ENCODE data around the gene TEX51.

Gene TEX51

DNA sequence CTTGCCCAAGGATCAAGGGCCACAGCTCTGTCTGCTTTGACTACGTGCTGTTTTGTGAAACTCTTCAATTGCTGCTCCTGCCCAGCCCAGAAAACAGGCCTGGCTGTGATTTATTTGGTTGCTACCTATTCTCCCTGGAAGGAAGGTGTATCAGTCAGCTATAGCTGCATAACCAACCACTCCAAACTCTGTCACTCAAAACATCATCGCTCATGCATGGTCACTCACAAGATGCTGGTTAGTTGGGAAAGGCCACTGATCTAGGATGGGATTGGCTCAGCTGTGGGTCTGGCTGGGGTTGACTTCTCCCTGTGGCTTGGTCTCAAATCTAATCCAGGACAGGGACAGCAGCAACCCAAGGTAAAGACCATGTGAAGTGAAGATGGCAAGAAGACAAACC lies 14.6 kb downstream of the TEX51 start:
- no peak for DNase-seq

DNA sequence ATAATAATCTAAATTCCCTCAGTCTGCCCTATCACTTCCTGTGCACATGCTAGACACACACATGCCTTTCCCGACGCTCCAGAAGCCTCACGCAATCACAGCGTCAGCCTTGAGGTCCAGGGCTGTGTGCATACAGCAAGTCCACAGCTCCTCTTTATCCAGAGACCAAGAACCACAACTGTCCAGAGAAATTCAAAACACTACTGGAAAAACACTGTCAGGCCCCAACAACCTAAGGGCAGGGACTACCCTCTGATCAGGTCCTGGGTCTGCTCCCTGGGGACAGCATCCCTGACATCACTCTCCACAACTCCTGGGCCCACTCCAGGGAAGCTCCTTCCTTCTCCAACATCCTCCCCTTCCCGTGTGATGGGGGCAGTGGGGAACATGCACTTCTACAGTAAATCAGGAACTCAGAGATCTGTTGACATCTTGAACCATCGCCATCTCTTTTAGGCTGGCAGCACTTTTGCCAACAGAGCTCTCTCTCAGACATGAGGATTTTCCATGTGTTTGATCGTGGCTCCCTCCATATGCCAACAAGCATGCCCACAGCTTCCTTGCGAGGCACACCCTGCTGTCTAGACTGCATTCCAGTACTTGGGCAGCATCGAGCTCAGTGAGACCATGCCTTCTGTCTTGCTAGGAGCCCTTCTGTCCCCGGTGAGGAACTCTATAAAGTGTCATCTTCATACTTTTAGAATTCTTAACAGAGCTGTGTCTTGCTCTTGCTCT lies 15.4 kb downstream of the TEX51 start:
- DNase-seq = peak in 1 of 58 donors; percentile 6

DNA sequence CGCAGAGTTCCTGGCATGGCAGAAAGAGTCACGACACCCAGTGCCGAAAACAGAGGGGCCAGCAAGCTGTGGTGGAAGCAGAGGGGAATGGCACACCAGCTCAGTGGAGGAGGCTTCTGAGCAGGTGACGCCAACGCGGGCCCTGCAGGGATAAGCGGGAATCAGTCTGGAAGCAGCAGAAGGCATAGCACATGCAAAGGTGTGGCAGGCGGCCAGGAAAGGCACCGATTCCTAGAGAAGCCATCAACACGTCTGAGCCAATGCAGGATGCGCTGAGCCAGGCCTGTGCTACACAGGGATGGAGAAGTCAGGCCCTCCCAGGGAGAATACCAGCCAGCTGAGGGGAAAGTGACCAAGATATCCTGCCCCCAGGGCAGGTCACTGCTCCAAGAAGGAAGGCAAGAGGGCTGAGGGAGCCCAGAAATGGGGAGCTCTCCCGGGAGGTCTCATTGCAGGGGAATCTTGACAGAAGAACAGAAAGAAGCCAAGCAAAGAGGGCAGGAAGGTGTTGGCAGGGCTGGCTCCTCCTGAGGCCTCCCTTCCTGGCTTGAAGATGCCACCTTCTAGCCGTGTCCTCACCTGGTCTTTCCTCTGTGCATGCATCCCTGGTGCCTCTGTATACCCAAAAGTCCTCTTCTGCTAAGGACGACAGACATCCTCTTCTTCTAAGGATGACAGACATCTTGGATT lies 16.3 kb downstream of the TEX51 start:
- DNase-seq = peak in 11 of 58 donors; percentile 11 to 40 (median 26)

DNA sequence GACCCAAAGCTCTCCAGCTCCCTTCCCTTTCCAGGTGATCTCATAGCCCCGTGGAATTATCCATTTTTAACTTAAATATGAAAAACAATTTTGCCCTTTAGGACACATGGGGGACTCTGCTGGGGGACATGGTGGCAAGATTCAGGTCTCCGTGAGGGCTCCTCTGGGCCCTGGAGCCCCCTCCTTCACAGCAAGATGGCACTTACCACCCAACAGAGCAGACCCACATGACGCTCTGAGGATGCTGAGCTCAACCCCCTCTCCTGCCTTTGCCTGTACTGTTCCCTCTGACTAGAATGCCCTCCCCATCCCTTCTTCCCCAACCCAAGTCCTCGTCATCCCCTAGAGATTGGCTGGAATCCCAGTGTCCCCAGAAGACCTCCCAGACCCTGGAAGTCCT lies 17.2 kb downstream of the TEX51 start:
- DNase-seq = no peak

DNA sequence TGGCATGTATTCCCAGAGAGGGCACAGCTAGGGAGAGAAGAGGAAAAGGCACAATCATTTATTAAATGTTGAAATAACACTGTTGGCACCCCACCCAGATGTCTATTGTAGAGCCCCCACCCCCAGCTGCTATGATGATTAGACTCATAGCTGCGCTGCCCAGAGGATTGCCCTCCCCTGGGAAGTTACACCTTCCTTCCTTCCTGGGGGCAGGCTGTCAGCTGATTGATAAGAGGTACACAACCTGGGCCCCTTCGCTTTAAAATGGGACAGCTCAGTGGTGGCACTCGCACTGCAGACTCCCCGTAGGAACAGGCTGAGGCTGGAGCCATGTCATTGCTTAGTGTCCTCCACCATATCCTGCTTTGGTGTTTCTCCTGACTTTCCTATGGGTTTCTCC lies 18.1 kb downstream of the TEX51 start:
- no peak for DNase-seq

DNA sequence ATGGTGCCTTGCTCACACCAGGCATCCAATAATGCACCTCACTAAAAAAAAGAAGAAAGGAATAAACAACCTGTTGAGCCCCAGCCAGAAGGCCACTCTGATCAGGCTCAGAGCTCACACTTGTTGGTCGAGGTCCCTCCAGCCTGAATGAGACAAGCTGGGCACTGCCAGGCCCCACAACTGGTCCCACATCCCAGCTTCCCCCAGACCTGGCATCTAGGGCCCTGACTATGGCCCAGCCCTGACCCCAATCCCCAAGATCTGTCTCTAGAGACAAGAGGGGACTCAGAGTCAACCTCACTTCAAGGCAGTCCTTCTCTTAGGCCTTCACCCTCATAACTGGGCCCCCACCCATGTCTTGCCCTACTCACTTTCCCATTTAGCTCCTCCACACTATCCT lies 22.4 kb downstream of the TEX51 start:
- DNase-seq = no peak

DNA sequence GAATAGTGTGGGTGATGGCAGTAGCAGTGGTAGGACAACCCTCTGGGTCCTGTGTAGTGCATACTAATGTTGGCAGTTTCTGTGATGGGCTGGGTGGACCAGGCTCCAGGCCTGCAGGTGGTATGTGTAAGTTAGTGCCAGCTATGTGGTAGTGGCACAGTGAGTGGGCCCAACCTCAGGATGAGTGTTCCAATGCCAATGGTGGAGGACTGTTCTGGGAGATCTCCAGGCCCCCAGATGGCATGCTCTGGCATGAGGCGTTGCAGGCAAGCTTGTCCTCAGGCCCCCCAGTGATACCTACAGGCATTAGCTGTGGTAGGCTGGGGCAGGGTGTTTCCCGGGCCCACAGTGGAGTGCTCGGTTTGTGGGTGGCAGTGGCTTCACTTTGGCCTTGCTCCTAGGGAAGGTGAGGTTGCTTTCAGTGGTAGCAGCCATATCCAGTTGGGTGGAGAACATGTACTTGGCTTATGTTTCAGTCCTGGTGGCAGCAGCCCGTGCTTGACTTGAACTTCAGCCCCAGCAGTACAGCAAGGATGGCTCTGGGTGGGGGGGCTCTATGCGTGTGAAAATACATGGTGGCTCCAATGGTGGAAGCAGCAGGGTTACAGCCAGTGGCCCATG lies 32.4 kb downstream of the TEX51 start:
- DNase-seq = no peak

DNA sequence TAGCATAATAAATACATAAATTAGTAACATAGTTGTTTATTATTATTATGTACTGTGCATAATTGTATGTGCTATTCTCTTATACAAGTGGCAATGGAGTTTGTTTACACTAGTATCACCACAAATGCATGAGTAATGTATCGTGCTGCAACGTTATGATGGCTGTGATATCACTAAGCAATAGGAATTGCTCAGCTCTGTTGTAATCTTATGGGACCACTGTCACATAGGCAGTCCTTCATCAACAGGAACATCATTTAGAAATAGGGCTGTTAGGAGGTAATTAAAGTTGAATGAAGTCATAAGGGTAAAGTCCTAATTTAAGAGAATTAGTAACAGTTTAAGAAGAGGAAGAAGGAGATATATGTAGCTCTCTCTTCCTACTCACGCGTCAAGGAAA lies 33.8 kb downstream of the TEX51 start:
- DNase-seq = no peak

DNA sequence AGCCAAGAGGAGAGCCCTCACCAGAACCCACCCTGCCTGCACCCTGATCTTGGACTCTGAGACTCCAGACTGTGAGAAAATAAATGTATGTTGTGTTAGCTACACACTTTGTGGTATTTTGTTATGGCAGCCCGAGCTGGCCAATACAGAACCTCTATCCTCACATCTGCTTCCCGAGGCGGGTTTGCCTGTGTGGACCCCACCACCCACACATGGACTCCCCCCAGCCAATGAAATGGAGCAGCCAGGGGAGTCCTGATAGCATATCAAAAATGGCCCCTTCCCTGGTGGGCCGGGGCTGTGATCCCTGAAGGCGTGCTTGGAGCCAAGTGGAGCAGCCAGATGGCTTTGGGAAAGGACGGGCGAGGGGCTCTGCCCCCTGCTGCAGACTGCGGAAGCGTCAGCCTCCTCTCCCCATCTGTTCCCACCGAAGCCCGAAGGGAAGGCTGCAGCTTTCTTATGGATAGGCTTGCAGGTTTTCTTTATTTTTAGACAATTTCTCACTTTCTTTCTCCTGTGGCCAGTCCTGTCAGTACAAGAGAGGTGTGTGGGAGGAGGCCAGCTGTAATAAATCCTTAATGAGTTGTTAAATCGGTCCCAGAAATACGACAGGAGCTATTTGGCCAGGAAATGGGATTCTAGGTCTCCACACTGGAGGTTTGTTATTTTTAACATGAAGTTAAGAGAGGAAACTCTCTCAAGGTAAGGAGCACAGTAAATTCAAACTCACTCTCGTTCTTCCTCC lies 34.4 kb downstream of the TEX51 start:
- DNase-seq = peak in 3 of 58 donors; percentile 14 to 44 (median 22)

DNA sequence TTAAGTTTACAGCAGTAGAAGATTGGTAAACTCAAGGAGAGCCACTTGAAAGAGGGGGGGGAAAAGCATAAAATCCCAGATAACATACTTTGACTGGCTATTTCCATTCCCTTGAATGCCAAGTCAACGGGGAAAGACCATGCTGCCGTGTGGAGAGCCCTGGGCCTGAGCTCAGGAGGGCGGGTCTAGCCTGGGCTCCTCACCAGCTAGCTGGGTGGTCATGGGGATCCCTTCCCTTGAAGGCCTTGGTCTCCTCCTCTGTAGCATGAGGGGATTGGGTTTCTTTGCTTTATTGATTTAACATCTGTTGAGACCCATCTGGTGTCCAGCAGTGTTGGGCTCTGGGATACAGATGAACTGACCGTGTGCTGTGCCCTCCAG lies 35.0 kb downstream of the TEX51 start:
- DNase-seq = no peak

DNA sequence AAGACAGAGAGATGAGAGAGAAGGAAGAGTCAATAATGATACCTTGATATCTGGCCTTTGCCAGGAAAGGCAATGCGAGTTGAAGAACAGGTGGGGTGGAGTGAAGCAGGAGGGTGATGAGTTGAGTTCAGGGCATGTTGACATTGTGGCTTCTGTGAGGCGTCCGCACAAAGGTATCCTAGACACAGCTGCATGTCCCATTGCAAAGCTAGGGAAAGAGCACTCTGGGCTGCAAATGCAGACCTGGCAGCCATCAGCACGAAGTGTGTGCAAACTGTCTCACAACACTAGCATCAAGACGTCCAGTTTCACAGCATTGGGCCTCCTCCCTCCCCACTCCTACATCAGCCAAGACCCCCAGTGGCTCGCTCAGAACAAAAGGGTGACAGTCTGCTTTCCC lies 36.1 kb downstream of the TEX51 start:
- no peak for DNase-seq

DNA sequence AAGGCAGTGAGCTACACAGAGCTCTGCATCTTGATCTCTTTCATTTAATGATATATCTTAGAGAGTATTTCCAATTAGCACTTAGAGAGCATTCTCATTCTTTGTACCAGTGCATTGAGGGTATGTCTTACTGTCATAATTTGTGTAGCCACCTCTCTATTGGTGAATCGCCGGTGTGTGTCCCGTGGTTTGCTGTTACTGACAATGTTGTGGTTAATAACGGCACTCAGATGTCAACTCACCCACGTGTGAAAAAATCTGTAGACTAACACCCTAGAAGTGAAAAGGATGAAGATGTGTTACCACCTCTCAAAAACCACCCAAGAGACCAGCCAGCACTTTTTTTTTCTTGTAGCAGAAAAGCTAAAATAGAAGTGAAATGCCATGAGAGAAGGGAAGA lies 37.1 kb downstream of the TEX51 start:
- DNase-seq = no peak

DNA sequence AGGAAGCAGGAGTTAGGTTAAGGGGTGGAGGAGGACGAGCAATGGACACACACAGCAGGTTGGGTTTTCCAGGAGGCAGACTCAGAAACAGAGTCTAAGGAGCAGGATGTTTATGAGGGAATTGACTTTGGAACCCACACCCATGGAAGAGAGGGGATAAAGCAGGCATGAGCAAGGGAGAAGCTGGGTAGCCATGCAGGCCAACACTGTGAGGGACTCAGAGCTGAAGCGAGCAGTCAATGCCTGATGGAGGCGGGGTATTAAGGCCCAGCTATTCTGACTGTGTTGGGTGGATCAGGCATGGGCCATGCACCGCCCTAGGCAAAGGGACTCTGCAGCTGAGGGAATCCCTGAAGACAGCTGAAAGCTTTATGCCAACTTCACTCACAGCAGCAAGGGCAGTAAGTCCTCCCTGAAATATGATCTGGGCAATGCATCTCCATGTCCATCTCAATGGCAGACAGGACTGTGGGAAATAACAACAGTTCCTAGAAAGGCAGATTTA lies 37.6 kb downstream of the TEX51 start:
- no peak for DNase-seq

DNA sequence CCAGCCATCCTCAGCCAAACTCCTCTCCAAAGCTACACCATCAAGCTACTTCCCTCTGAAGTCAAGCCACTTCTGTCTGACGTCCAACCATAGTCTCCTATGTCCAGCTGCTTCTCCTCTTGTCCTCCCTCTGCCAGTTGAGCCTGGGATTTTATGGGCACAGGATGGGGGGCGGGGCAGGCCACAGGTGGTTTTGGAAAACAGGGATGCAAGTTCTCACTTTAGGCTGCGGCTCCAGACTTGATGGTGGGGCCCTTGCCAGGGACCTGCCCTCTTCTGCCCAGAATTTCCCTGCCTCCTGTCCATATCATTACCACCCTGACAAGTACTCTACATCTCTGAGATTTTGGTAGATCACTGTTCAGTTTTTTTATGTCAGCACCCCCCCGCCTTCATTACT lies 41.6 kb downstream of the TEX51 start:
- DNase-seq = no peak

DNA sequence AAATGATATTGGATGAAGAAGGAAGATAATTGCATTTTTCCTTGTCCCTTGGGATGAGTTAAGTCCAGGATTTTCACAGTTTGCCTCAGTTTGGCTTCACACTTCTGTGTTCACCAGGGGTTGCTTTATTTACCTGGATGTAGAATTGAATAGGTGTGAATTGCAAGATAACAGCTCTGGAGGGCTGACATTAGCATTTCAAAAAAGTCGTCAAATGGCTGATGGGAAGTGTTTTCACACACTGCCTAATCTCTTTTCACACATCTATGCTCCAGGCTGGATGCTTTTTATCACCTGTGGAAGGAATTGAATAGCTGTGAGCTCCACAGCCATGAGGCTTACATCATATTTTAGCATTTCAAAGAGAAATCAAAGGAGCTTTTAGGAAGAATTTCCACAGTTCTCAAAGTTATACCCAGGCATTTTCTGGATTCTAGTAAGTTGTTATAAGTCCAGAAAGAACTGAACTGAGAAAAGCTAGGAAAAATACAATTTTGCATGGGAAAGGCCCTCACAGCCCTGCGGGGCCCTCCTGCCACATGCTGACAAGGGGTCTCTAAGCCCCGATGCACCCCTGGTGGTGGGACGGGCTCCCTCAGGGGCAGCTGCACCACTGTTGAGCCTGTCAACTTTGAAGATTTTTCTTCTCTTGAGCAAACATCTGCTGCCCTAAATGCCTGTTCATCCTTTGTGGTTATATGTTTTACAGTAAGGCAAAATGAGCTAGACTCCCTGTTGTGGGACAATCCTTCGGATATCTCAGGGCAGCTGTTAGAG lies 43.9 kb downstream of the TEX51 start:
- no peak for DNase-seq

DNA sequence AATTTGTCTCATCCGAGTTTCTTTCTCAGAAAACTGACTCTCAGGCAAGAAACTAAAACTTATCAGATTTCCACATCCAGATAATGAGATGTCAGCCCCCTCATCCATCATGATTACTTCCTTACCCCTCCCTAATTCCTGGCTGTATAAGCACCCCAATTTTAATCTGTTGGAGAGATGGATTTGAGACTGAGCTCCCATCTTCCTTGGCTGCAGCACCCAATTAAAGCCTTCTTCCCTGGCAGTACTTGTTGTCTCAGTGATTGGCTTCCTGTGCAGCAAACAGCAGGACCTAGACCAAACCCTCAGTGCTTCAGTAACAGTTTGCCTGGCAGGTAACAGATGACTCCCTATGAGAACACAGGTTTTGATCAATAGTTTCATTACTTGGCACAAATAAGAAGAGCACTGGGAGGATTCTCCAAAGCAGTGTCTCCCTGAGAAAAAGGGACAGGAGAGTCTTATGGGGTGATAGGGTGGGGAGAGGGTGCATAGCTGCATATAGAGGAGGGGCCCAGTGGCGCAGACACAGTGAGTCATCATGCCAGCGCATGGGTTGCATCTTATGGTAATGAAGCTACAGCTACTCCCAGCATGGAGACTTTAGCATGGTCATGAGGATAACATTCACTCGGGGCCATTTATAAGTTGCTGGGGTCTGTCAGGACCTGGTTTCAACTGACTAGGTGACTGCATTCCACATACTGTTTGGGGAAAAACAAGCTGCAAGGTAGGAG lies 45.1 kb downstream of the TEX51 start:
- DNase-seq = no peak

DNA sequence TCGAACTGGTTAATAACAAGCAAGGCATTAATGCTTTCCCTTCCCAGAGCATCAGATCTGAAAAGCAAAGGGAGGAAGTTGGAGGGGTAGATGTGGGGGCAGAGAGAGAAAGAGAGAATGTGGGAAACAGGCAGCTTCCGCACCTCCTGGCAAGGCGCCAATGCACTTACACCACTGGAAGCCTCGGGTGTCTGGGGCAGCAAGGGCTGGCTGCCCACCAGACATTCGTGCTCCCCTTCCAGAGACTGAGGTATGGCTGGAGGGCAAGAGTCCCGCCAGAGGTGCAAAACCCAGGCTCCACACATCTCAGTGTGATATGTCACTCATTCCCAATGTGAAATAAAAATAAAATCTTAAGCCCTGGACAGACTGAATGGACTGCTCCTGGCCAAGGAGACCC lies 46.4 kb downstream of the TEX51 start:
- no peak for DNase-seq

DNA sequence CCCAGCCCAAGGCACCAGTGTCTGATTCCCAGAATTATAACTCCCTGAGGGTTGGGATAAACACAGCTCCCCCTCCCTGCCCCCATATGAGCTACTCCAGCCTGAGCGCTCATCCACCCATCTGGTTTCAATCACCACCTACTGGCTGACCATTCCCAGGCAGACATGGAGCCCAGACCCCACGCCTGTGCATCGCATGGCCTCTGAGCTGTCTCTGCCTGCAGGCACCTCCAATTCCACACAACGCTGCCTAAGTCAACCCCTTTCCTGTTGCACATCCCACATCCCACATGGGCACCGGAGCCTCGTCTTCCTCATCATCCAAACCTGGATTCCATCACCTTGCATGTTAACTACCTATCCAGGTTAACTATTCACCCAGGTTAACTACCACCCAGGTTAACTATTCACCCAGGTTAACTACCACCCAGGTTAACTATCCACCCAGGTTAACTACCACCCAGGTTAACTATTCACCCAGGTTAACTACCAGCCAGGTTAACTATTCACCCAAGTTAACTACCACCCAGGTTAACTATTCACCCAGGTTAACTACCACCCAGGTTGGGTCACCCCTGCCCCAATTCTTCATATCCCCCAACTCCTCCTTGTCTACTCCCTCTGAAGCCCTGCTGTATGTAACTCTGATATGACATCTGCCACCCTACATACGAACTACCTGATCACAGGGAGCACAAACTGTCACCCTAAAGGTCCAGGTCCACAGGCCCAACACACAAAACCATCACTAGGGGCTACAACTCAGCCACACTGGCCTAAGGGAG lies 47.8 kb downstream of the TEX51 start:
- no peak for DNase-seq

DNA sequence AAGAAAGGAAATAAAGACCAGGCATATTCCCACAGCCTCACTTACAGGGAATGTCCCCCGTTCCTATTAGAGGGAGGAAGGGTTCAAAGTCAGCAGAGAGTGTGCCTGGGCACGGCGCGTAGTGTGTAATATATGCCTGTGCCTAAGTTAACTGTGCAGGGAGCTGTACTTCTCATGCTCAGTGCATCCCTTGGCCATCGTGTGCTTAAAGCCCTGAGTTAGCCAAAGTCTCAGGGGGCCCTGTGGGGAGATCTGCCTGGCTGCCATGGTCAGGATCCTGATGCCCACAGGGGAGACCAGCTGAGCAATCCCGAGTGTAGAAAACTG lies 48.4 kb downstream of the TEX51 start:
- no peak for DNase-seq

DNA sequence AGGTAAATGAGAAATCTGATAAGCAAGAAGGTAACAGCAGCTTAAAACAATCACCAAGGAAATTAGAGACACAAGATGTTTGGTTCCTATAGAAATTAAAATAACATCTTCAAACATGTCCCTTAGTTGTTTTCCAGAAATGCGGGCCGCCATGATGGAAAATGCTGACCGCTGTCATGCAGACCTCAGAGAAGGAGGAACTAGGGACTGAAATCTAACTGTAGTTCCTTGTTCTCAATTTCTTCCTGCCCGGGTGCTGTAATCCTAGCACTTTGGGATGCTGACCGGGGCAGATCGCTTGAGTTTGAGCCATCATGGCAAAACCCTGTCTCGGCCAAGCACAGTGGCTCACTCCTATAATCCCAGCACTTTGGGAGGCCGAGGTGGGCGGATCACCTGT lies 51.1 kb downstream of the TEX51 start:
- no peak for DNase-seq
